ENCODE data around the gene ZFYVE27.

Gene ZFYVE27

GRCh38 chr10:97774811-97775294 lies 37.9 kb downstream of the ZFYVE27 start:
- TF ChIP-seq ZFX (IDR thresholded peaks at IDR 0.05): no peak
- TF ChIP-seq CTCF (conservative IDR thresholded peaks at IDR 0.05): no peak
- no peak overlapping the region for H3K27ac ChIP-seq

GRCh38 chr10:97777143-97777542 lies 40.2 kb downstream of the ZFYVE27 start:
- no peak for TF ChIP-seq ZFX (IDR thresholded peaks at IDR 0.05)
- TF ChIP-seq CTCF (conservative IDR thresholded peaks at IDR 0.05): no peak
- no peak overlapping the region for H3K27ac ChIP-seq

GRCh38 chr10:97778452-97779302 lies 41.7 kb downstream of the ZFYVE27 start:
- no peak overlapping the region for H3K27ac ChIP-seq
- no peak for TF ChIP-seq ZFX (IDR thresholded peaks at IDR 0.05)
- TF ChIP-seq CTCF (conservative IDR thresholded peaks at IDR 0.05): no peak

- H3K27ac ChIP-seq: no peak overlapping the region
- TF ChIP-seq CTCF (conservative IDR thresholded peaks at IDR 0.05) (no peak), ZFX (IDR thresholded peaks at IDR 0.05) (no peak)
These were observed 42.6 kb downstream of the ZFYVE27 start for GRCh38 chr10:97779492-97779891.

GRCh38 chr10:97779975-97780374 lies 43.0 kb downstream of the ZFYVE27 start:
- H3K27ac ChIP-seq: no peak overlapping the region
- no peak for TF ChIP-seq CTCF (conservative IDR thresholded peaks at IDR 0.05)
- TF ChIP-seq ZFX (IDR thresholded peaks at IDR 0.05): no peak

- no peak overlapping the region for H3K27ac ChIP-seq
- no peak for TF ChIP-seq CTCF (conservative IDR thresholded peaks at IDR 0.05)
- TF ChIP-seq ZFX (IDR thresholded peaks at IDR 0.05): no peak
These were observed 44.1 kb downstream of the ZFYVE27 start for GRCh38 chr10:97780841-97781617.
